NCI-H2081 (cell line): ENCODE measurements around the gene BCL2.
"Not testable (repeated sequence)": the region's sequence is repeated elsewhere in the genome, so short reads cannot be mapped to it uniquely, and the experiment has no call there.

Experiments used
- DNase-seq, 2 experiments: peaks; one replicate each; lab custom pipeline; 2025; lab: John Stamatoyannopoulos, UW

BCL2 gene

GRCh38 chr18:63319383-63320122, at the start of gene BCL2:
Gene BCL2, minus strand, starts transcription at chr18:63319769.
- DNase-seq = peak; percentile 46 to 64

DNA sequence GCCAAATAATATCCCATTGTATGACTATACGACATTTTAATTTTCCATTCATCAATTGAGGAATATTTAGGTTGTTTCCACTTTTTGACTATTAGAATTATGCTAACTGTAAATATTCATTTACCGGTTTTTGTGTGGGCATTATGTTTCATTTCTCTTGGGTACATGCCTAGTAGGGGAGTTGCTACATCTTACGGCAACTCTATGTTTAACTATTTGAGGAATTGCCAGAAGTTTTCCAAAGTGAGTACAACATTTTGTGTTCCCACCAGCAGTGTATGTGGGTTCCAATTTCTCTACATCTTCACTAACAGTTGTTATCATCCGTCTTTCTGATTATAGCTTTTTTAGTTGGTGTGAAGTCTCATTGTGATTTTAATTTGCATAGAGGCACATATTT, 49.0 kb upstream of the BCL2 start:
- DNase-seq = no peak

GRCh38 chr18:63367053-63367953, 47.7 kb upstream of the BCL2 start, which contains the start of gene KDSR:
Gene KDSR, minus strand, starts transcription at chr18:63367206. Its CDS starts 88 bp downstream, at chr18:63367118.
- DNase-seq = peak; percentile 96 to 97

GRCh38 chr18:63366213-63367052, 46.9 kb upstream of the BCL2 start:
- DNase-seq = peak; percentile 23 to 42

GRCh38 chr18:63365876-63366212, 46.3 kb upstream of the BCL2 start:
- no peak for DNase-seq

GRCh38 chr18:63363951-63364350, 44.4 kb upstream of the BCL2 start:
- no peak for DNase-seq

- not testable (repeated sequence) for DNase-seq
These were observed 43.9 kb upstream of the BCL2 start for GRCh38 chr18:63363420-63363819.

DNA sequence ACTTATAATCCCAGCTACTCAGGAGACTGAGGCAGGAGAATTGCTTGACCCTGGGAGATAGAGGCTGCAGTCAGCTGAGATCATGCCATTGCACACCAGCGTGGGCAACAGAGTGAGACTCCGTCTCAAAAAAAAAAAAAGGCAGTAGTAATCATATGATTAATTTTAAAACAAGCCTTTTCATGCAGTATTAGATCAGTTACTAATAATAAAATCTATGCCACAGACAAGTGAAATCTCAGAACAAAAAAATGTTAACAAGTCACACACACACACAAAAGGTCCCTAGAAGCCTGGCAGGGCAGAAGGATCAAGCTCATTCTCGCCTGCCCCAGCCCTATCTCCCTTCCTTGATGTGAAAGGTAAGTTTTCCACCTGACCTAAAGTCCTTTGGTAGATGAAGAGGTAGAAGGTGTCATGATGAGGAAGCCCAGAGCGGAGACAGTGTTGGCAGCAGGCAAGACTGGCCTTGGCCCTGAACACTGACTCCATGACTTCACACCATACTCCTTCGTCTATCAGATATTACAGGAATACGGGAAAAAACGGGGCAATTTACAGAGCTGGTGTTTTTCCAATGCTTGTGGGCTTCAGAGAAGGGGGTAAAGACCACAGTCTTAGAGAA, 36.8 kb upstream of the BCL2 start:
- DNase-seq = no peak

DNA sequence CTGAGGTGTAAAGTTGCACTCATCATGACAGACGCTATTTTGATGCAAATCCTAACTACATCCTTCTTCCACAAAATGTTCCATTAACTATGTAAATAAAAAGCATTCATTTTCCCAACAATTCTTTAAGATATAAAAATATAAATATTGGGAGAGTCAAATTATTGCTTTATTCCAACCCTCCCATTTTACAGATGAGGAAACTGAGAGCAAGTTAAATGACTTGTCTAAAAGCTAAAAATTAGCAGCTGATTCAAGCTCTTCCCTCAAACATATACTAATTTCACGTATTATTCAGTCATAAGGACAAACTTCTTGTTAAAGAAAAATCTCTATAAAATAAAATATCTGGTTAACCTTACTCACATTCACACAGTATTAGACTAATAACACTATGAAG, 30.7 kb upstream of the BCL2 start:
- DNase-seq = no peak

- DNase-seq = no peak
These were observed 29.1 kb upstream of the BCL2 start for GRCh38 chr18:63348508-63349136.

DNA sequence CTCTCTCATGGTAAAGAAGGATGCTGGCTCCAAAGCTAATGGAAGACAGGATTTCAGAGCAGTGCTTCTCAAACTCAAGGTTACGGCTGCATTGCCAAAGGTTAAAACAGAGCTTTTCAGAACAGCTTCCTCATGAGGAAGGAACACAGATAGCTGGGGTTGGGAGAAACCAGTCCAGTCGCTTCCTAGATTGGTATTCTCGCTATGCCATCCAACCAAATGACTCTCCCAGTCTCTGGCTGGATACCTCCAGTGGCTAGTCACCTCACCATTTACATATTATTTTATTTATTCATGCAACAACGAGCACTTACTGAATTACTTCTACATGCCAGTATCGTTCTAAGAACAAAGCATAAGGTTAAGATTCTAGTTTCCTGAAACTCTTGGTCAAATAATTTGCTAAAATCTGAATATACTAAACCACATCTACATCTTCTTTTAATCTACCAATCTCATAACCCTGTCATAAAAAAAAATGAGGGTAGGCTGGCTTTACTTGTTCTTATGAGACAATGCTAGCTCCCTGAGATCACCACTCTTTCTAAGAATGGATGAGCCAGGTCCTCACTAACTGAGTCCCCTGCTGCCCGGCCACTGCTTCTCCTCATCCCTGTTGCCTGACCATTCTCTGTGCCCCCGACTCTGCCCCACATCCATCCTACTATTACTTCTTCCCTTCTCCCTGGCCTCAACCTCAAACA, 27.1 kb upstream of the BCL2 start:
- DNase-seq = no peak

- no peak for DNase-seq
These were observed 26.5 kb upstream of the BCL2 start for GRCh38 chr18:63346031-63346430.

DNA sequence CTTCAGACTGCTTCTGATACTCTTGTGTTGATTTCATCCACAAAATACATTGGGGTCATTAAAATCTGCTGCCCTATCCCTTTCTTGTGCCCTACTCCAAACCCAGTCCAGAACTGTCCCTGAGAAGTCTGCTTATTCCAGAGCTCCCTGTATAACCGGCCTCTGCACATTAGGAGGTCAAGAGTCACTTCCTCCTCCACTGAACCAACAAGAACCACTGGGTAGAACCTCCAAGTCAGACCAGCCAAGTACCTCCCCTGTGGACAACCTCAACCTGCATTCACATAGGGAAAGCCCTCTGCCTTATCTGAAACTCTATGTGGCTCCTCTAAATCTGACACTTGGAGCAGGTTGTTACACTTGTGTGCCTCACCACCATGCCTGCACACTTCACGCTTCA, 25.3 kb upstream of the BCL2 start:
- DNase-seq = no peak

- no peak for DNase-seq
These were observed 24.7 kb upstream of the BCL2 start for GRCh38 chr18:63344263-63344662.

- DNase-seq = no peak
These were observed 22.6 kb upstream of the BCL2 start for GRCh38 chr18:63342206-63342605.

- peak; percentile 38 to 49 for DNase-seq
These were observed 20.4 kb upstream of the BCL2 start for GRCh38 chr18:63339920-63340484.

- DNase-seq = no peak
These were observed 17.0 kb upstream of the BCL2 start for GRCh38 chr18:63336366-63337099.

DNA sequence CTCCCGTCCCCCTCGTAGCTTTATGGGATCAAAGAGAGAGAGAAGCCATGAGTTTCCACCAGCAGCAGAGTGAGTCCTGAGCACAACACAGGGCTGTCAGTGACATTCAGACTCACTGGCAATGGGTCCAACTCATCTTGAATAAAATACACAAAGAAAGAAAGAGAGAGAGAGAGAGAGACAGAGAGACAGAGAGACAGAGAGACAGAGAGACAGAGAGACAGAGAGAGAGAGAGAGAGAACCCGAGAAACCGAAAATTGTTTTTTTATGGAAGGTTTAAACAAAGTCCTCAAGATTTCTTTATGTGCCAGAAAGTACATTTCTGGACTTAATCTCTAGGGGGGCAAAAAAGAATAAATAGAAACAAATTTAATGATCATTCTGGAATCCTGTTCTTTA, 11.5 kb upstream of the BCL2 start:
- no peak for DNase-seq

GRCh38 chr18:63329431-63330145, 10.0 kb upstream of the BCL2 start:
- DNase-seq = no peak
